Measurements from ENCODE around the gene AFDN. TPM values are rescaled to one million over a fixed set of nuclear protein-coding genes. Genes with fewer than 3 reads are reported as not detected.

AFDN gene
- total RNA-seq, 2 donors from 2014 or later = 214 to 239 TPM

DNA sequence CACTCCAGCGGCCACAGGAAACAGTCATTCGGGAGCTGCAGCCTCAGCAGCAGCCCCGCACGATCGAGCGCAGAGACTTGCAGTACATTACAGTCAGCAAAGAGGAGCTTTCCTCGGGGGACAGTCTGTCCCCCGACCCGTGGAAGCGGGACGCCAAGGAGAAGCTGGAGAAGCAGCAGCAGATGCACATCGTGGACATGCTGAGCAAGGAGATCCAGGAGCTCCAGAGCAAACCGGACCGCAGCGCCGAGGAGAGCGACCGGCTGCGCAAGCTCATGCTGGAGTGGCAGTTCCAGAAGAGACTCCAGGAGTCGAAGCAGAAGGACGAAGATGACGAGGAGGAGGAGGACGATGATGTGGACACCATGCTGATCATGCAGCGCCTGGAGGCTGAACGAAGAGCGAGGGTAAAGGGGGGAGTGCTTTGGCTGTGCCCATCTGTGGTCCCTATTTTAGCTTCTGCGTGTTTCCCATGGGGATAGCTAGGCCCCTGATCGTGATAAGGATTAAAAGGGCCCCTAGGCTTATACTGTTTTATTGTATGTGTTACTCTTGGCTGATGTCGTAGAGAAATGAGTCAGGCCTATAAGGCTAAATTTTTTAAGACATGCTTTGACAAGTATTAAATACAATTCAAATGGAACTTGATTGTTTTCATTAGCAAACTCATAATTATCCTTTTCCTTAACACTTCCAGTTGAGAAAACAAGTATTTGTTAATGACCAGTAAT is 125.2 kb downstream of the AFDN start:
- Mint-ChIP-seq H3K27ac (peak overlapping the region; percentile 65), H3K9me3 (no peaks in the 10 kb centered on the region), H3K4me3 (no peak overlapping the region), H3K36me3 (ENCODE audit: low read depth) (peaks cover 61% of the 10 kb centered on the region), H3K27me3 (ENCODE audit: insufficient read depth) (no peaks in the 10 kb centered on the region), H3K4me1 (no peaks in the 10 kb centered on the region)
- Histone ChIP-seq H3K4me3 (ENCODE audit: low read length) (no peak overlapping the region), H3K27ac (ENCODE audit: low read depth, low read length) (no peak overlapping the region), H3K4me1 (ENCODE audit: control insufficient read depth, insufficient read depth, low read length) (no peaks in the 10 kb centered on the region), H3K9ac (ENCODE audit: extremely low read depth, low read length, poor library complexity, severe bottlenecking) (no peak overlapping the region), H3K9me3 (ENCODE audit: control insufficient read depth, low read length) (no peaks in the 10 kb centered on the region), H3K27me3 (ENCODE audit: control insufficient read depth, insufficient read depth, low read length, poor library complexity, severe bottlenecking) (no peaks in the 10 kb centered on the region), H3K36me3 (ENCODE audit: control insufficient read depth, insufficient read depth, low read length) (peaks cover 96% of the 10 kb centered on the region)
- DNase-seq = no peak
- 95 to 96% methylated on average over 20 to 29 of the region's 29 CpGs for WGBS, 2 experiments (ENCODE audit: insufficient coverage in 1 of 2, insufficient read length in 1 of 2)
- TF ChIP-seq, protein P1, sequence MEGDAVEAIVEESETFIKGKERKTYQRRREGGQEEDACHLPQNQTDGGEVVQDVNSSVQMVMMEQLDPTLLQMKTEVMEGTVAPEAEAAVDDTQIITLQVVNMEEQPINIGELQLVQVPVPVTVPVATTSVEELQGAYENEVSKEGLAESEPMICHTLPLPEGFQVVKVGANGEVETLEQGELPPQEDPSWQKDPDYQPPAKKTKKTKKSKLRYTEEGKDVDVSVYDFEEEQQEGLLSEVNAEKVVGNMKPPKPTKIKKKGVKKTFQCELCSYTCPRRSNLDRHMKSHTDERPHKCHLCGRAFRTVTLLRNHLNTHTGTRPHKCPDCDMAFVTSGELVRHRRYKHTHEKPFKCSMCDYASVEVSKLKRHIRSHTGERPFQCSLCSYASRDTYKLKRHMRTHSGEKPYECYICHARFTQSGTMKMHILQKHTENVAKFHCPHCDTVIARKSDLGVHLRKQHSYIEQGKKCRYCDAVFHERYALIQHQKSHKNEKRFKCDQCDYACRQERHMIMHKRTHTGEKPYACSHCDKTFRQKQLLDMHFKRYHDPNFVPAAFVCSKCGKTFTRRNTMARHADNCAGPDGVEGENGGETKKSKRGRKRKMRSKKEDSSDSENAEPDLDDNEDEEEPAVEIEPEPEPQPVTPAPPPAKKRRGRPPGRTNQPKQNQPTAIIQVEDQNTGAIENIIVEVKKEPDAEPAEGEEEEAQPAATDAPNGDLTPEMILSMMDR (conservative IDR thresholded peaks at IDR 0.05) = no peak

DNA sequence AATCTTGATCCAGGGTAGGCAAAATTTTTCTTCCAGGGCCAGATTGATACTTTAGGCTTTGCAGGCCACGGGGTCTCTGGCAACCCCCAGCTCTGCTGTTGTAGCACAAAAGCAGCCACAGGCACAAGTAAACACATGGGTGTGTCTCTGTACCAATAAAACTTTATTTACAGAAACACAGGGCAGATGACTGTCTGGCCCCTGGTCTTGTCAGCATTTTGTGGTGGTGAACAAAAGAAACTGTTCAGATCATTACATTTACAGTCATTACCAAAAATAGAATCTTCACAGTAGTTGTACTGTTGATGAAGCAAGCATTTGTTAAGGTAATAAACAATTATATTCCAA is 125.8 kb downstream of the AFDN start:
- Histone ChIP-seq H3K9me3 (ENCODE audit: control insufficient read depth, low read length) (no peaks in the 10 kb centered on the region), H3K4me1 (ENCODE audit: control insufficient read depth, insufficient read depth, low read length) (no peaks in the 10 kb centered on the region), H3K27ac (ENCODE audit: low read depth, low read length) (no peak overlapping the region), H3K36me3 (ENCODE audit: control insufficient read depth, insufficient read depth, low read length) (peaks cover 97% of the 10 kb centered on the region), H3K4me3 (ENCODE audit: low read length) (no peak overlapping the region), H3K9ac (ENCODE audit: extremely low read depth, low read length, poor library complexity, severe bottlenecking) (no peak overlapping the region), H3K27me3 (ENCODE audit: control insufficient read depth, insufficient read depth, low read length, poor library complexity, severe bottlenecking) (no peaks in the 10 kb centered on the region)
- Mint-ChIP-seq H3K4me1 (no peaks in the 10 kb centered on the region), H3K9me3 (no peaks in the 10 kb centered on the region), H3K4me3 (no peak overlapping the region), H3K27me3 (ENCODE audit: insufficient read depth) (no peaks in the 10 kb centered on the region), H3K27ac (no peak overlapping the region), H3K36me3 (ENCODE audit: low read depth) (peaks cover 61% of the 10 kb centered on the region)
- DNase-seq = no peak
- TF ChIP-seq, protein P1 (conservative IDR thresholded peaks at IDR 0.05) = no peak
- 97% methylated on average over 1 of the region's 1 CpG; no CpG with 5 or more reads in 1 of the 2 experiments for WGBS, 2 experiments (ENCODE audit: insufficient coverage in 1 of 2, insufficient read length in 1 of 2)

DNA sequence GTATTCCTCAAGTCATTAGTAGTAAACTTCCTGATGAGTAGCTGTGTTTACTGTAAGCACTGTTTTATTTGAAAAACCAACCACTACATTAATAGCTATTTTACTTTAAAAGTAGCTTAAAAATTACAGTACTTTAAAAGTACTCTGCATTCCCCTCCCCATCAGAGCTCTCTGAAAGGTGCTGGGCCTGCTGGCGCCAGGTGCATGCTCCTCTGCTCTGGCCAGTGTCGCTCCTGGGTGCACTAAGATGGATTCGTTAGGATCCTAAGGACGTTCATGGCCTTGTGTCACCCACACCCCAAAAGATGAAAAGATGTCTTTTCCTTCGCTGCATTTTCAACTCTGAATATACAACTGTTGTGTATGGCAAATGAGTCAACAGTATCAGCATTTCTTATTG is 126.8 kb downstream of the AFDN start:
- WGBS, 2 experiments (ENCODE audit: insufficient coverage in 1 of 2, insufficient read length in 1 of 2) = 95 to 100% methylated on average over 1 to 5 of the region's 5 CpGs
- no peak overlapping the region for H3K27ac Mint-ChIP-seq
- H3K27me3 Mint-ChIP-seq (ENCODE audit: insufficient read depth) = no peaks in the 10 kb centered on the region
- Histone ChIP-seq H3K9me3 (ENCODE audit: control insufficient read depth, low read length) (no peaks in the 10 kb centered on the region), H3K4me3 (ENCODE audit: low read length) (no peak overlapping the region), H3K36me3 (ENCODE audit: control insufficient read depth, insufficient read depth, low read length) (peaks cover 90% of the 10 kb centered on the region), H3K27ac (ENCODE audit: low read depth, low read length) (no peak overlapping the region), H3K27me3 (ENCODE audit: control insufficient read depth, insufficient read depth, low read length, poor library complexity, severe bottlenecking) (no peaks in the 10 kb centered on the region), H3K9ac (ENCODE audit: extremely low read depth, low read length, poor library complexity, severe bottlenecking) (no peak overlapping the region), H3K4me1 (ENCODE audit: control insufficient read depth, insufficient read depth, low read length) (no peaks in the 10 kb centered on the region)
- H3K36me3 Mint-ChIP-seq (ENCODE audit: low read depth) = peaks cover 60% of the 10 kb centered on the region
- H3K4me3 Mint-ChIP-seq = no peak overlapping the region
- TF ChIP-seq, protein P1 (conservative IDR thresholded peaks at IDR 0.05) = no peak
- no peaks in the 10 kb centered on the region for H3K9me3 Mint-ChIP-seq
- no peaks in the 10 kb centered on the region for H3K4me1 Mint-ChIP-seq
- DNase-seq = no peak

Data from endodermal cell (in vitro differentiated cells).